ENCODE measurements around the gene ADARB2.

DNA sequence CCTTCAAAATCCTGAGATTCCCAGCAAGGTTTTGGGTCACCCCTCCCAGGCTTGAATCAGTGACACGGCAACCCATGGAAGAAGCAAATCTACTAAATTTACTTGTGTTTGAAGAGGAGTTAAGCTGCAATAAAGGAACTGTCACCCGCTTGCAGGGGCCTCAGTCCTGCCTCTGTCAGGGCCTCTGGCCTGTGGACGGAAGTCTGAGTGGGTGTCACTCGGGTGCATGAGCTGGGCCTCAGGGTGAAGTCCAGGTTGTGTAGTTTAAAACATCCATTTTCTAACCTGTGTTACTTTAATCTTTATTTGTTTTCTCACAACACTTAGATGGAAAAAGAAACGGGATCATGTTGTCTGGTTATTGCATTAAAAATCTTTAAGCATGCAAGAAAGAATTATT is 234.9 kb downstream of the ADARB2 start:
- TF ChIP-seq SUZ12 (IDR thresholded peaks at IDR 0.05), result no peak
- no peak for TF ChIP-seq ELF4 (IDR thresholded peaks at IDR 0.05)
- no peak for TF ChIP-seq FOXK2 (IDR thresholded peaks at IDR 0.05)
- TF ChIP-seq TARDBP (IDR thresholded peaks at IDR 0.05), result no peak

All from HEK293T (cell line).